HL-60/S4 treated with retinoic acid at 250 ng/mL for 4 days and 3 days (cell line): ENCODE data around the gene TRAPPC5.

ENCODE experiments used
- in situ Hi-C: fragments of 300-500 bp; cut with MboI; formaldehyde crosslinking; loops from 2 replicates; pipeline ENCODE4 v1.7.0; 2022; ENCODE audit warnings: low sequenced_read_pairs

TRAPPC5 gene

GRCh38 chr19:7729831-7730285 is 49.2 kb downstream of the TRAPPC5 start:
- in situ Hi-C loops = no loop called here

DNA sequence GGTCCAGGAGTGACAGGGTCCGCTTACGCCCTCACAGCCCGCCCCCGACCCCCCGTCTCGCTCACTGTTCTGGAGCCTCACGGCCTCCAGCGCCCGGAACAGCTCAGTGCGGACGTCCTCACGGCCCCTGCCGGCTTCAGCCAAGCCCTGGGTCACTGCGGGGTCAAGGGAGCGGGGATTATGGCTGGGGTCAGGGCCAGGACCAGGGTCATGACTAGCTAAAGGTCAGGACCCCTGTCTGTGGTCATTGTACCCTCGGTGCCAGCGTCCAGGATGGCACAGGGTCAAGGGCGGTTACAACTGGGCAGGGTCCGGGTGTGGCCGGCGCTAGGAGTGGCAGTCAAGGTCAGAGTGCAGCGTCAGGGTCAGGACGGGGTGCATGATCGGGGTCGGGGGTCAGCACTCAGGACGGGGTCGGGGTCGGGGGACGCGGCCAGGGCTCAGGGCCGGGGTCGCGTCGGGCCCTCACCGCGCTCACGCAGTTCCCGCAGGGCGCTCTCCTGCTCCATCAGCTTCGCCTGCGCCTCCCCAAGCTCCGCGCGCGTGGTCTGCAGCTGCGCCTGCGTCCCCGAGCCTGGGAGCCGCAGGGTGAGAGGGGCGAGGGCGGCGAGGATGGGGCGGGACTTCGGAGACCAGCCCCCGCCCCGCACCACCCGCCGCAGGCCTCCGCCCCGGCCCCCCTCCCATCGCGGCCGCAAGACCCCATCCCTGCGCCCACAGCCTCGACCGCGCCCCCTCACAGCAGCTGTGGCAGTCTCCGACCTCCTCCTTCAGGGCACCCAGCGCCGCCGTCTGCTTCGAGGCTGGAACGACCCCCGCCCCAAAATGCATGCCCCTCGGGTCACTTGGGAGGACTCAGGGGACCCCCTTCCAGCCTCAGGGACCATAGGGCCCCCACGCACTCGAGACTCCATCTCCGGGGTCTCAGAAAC is 49.9 kb downstream of the TRAPPC5 start:
- in situ Hi-C loops = no loop called here

- in situ Hi-C loops = no loop called here
These were observed 50.6 kb downstream of the TRAPPC5 start for GRCh38 chr19:7731218-7731595.

- in situ Hi-C loops = no loop called here
These were observed 51.0 kb downstream of the TRAPPC5 start for GRCh38 chr19:7731615-7732014.

- in situ Hi-C loops = no loop called here
These were observed 51.4 kb downstream of the TRAPPC5 start, which contains the start of gene CLEC4G for GRCh38 chr19:7732045-7732444. Gene CLEC4G, minus strand, starts transcription at chr19:7732110. Its CDS starts 8 bp downstream, at chr19:7732102.

- in situ Hi-C loops = no loop called here
These were observed 52.7 kb downstream of the TRAPPC5 start for GRCh38 chr19:7733376-7733775.

- in situ Hi-C loops = no loop called here
These were observed 53.9 kb downstream of the TRAPPC5 start for GRCh38 chr19:7734220-7735203.

DNA sequence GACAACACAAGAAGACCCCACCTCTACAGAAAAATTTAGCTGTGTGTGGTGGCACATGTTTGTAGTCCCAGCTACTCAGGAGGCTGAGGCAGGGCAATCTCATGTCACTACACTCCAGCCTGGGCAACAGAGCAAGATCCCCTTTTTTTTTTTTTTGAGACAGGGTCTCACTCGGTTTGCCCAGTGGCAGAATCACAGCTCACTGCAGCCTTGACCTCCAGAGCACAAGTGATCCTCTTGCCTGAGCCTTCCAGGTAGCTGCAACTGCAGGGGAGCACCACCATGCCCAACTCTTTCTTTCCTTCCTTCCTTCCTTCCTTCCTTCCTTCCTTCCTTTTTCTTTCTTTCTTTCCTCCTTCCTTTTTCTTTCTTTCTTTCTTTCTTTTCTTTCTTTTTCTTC is 55.5 kb downstream of the TRAPPC5 start:
- in situ Hi-C loops = no loop called here

DNA sequence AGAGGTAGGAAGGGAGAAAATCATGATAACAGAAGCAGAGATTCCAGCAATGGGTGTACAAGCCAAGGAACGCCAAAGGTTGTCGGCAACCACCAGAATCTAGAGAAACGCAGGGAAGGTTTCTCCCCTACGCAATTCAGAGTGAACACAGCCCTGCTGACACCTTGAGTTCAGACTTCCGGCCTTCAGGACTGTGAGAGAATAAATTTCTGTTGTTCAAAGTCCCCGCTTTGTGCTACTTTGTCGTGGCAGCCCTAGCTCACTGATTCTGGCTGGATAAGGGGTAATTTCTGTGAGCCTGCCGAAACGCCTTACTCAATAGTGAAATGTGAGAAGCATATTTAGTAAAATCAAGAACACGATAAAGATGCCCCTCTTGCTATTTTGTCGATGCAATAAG is 56.6 kb downstream of the TRAPPC5 start:
- in situ Hi-C loops = no loop called here
